Progenitor cell of endocrine pancreas (in vitro differentiated cells): ENCODE results near the gene CELSR1. TPM values are rescaled to one million over a fixed set of nuclear protein-coding genes. Genes with fewer than 3 reads are reported as not detected.

Experiments used
- DNase-seq: peaks from one replicate; pipeline ENCODE4 v3.0.0; 2021; ENCODE audit warnings: low spot score; ENCODE audit not compliant: unreplicated experiment
- H3K27ac Mint-ChIP-seq: 2 replicates; pipeline ENCODE4 v1.8.0; 2021; ENCODE audit warnings: mild to moderate bottlenecking, moderate library complexity, mixed read lengths
- H3K27me3 Mint-ChIP-seq: 2 replicates; pipeline ENCODE4 v1.8.0; 2021; ENCODE audit warnings: mixed read lengths
- H3K36me3 Mint-ChIP-seq: 2 replicates; pipeline ENCODE4 v1.8.0; 2022; ENCODE audit warnings: mixed read lengths; ENCODE audit not compliant: insufficient read depth
- H3K4me1 Mint-ChIP-seq: 2 replicates; pipeline ENCODE4 v1.8.0; 2021; ENCODE audit warnings: low read depth, mixed read lengths
- H3K4me3 Mint-ChIP-seq: 2 replicates; pipeline ENCODE4 v1.8.0; 2021; ENCODE audit warnings: low read depth, mild to moderate bottlenecking, moderate library complexity, mixed read lengths
- H3K9me3 Mint-ChIP-seq: 2 replicates; pipeline ENCODE4 v1.8.0; 2021; ENCODE audit warnings: low read depth, mixed read lengths
- CTCF ChIP-seq: fragments of 200-600 bp; sonication (generic); IDR thresholded peaks from one replicate; pipeline ENCODE4 v1.5.0; 2021; ENCODE audit warnings: antibody characterized with exemption, mild to moderate bottlenecking; ENCODE audit not compliant: unreplicated experiment
- total RNA-seq: library from RNA; stranded (reverse); gene quantifications from 2 replicates; pipeline ENCODE4 v1.2.1, GENCODE V29; 2021

The CELSR1 gene
- total RNA-seq, 1 donor from 2014 or later: 20.9 TPM

DNA sequence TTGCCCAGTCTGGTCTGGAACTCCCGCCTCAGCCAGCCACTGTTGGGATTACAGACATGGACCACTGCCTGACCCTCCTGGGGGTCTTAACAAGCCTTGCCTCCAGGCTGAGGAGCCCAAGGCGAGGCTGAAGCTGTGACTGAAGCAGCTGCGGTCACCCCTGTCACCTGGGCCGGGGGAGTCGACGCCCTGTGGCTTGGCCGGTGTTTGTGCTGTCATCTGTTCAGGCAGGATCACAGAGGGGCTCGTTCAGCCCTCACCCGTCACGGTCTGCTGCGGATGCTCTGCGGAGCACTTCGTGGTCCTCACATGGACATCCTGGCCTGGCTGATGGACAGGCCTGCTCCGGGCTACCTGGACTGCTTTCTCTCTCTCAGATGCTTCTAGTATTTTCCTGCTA lies 178.1 kb downstream of the CELSR1 start:
- Mint-ChIP-seq H3K4me1 (peaks cover 3% of the 10 kb centered on the region), H3K36me3 (peaks cover 14% of the 10 kb centered on the region), H3K27me3 (no peaks in the 10 kb centered on the region), H3K27ac (no peak overlapping the region), H3K9me3 (no peaks in the 10 kb centered on the region), H3K4me3 (no peak overlapping the region)
- DNase-seq: no peak
- no peak for TF ChIP-seq CTCF

DNA sequence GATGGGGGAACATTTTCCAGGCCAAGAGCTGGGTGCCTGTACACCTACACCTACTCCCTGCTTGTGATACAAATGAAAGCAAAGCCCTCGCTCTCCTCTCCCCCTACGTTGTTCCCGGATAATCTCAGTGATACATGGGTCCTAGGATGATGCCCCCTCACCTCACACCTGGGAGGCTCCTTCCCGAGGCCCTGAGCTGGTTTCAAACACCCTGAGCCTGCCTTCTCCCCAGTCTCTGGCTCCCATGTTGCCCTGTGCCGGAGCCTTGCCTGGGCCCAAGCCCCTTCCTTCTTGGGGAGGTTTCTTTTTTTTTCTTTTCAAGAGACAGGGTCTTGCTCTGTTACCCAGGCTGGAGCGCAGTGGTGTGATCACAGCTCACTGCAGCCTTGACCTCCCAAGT lies 178.7 kb downstream of the CELSR1 start:
- no peaks in the 10 kb centered on the region for H3K9me3 Mint-ChIP-seq
- TF ChIP-seq CTCF: no peak
- H3K27me3 Mint-ChIP-seq: no peaks in the 10 kb centered on the region
- DNase-seq: no peak
- peak overlapping the region; percentile 76 for H3K27ac Mint-ChIP-seq
- H3K36me3 Mint-ChIP-seq: peaks cover 16% of the 10 kb centered on the region
- H3K4me3 Mint-ChIP-seq: no peak overlapping the region
- H3K4me1 Mint-ChIP-seq: peaks cover 3% of the 10 kb centered on the region

- H3K4me3 Mint-ChIP-seq: no peak overlapping the region
- no peak for TF ChIP-seq CTCF
- H3K9me3 Mint-ChIP-seq: no peaks in the 10 kb centered on the region
- DNase-seq: no peak
- no peak overlapping the region for H3K27ac Mint-ChIP-seq
- peaks cover 3% of the 10 kb centered on the region for H3K4me1 Mint-ChIP-seq
- peaks cover 18% of the 10 kb centered on the region for H3K36me3 Mint-ChIP-seq
- H3K27me3 Mint-ChIP-seq: no peaks in the 10 kb centered on the region
Measured at GRCh38 chr22:46357711-46358520, 179.5 kb downstream of the CELSR1 start.

GRCh38 chr22:46356496-46357480 lies 180.6 kb downstream of the CELSR1 start:
- Mint-ChIP-seq H3K27ac (no peak overlapping the region), H3K9me3 (no peaks in the 10 kb centered on the region), H3K4me1 (no peaks in the 10 kb centered on the region), H3K36me3 (peaks cover 21% of the 10 kb centered on the region), H3K27me3 (no peaks in the 10 kb centered on the region), H3K4me3 (no peak overlapping the region)
- no peak for TF ChIP-seq CTCF
- DNase-seq: no peak

DNA sequence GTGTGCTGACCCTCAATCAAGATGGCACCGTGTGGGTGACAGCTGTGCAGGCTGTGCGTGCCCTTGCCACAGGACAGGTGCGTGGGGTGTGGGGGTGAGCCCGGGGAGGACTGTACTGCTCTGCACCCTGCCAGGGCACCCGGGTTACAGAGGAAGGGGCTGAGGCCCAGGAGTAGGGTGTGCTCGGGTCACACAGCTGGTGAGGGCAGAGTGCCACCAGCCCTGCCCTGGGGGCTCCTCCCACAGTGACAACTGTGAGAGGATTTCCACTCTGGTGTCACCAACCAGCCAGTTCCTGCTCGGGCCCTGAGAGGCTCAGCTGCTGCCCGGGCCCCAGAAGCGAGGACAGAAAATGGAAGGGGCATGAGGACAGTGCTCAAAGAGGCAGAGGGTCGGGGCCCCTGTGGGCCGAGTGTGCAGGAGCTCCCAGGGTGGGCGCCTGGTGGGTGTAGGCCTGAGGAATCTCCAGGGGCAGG lies 181.4 kb downstream of the CELSR1 start:
- Mint-ChIP-seq H3K9me3 (no peaks in the 10 kb centered on the region), H3K27ac (no peak overlapping the region), H3K27me3 (no peaks in the 10 kb centered on the region), H3K4me1 (no peaks in the 10 kb centered on the region), H3K36me3 (peaks cover 17% of the 10 kb centered on the region), H3K4me3 (no peak overlapping the region)
- no peak for DNase-seq
- no peak for TF ChIP-seq CTCF
